GM18526 (cell line): ENCODE data around the gene CHST11.

Experiments
- POLR2A ChIP-seq: IDR thresholded peaks from 3 replicates; pipeline ENCODE4 v1.6.1; 2011; ENCODE audit not compliant: insufficient read length; ENCODE audit errors: extremely low read depth

The CHST11 gene

DNA sequence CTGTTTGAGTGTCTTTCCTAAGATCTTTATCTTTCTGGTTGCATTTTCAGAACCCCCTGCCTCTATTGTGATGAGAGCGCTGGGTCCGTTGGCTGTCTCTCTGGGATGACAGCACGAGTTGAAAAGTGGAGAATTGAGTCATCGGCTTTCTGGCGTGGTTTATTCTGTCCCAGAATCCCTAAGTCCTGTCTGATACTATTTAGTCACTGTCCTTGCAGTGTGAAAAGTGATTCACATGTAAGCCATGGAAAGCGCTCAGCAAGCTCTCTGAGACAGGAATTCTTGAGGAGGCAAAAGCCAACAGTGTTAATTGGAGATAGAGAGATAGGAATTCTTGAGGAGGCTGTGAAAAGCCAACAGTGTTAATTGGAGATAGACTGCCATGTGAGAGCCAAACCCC is 121.7 kb downstream of the CHST11 start:
- TF ChIP-seq POLR2A, result no peak

GRCh38 chr12:104579718-104580495 is 123.2 kb downstream of the CHST11 start:
- no peak for TF ChIP-seq POLR2A

GRCh38 chr12:104581005-104581570 is 124.3 kb downstream of the CHST11 start:
- TF ChIP-seq POLR2A, result no peak

DNA sequence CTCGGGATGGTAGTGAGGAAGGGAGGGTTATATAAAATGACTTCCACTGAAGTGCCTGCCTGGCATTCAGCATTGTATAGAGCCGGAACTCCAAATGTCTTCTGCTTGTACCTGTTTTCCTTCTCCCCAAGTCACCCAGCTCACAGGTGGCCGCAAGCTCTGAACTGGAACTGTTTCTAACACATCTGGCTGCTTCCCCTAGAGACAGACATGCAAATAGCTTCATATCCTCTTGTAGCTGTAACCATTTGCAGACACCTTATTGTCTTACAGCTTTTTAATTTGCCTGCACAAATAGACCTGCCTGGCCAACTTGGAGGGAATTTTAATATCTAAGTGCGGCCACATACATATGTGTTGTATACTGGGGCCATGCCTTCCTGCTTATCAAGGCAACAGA is 126.0 kb downstream of the CHST11 start:
- TF ChIP-seq POLR2A, result no peak

GRCh38 chr12:104583301-104583700 is 126.6 kb downstream of the CHST11 start:
- no peak for TF ChIP-seq POLR2A

DNA sequence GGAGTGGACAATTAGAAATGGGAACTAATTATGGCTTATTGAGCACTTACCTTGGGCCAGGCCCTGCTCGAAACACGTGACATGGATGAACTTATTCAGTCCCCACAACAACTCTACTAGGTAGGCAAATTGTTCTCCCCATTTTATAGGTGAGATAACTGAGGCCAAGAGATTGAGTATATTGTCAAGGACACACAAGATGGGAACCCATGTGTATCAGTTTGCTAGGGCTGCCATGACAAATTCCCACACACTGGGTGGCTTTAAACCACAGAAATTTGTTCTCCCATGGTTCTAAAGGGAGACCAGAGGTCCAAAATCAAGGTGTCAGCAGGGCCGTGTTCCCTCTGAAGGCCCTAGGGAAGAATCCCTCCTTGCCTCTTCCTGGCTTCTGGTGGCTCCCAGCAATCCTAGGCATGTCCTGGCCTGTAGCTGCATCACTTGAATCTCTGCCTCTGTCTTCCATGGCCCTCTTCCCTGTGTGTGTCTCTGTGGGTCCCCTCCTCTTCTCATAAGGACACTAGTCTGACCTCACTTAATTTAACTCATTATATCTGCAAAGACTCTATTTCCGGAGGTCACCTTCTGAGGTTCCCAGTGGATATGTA is 128.8 kb downstream of the CHST11 start:
- TF ChIP-seq POLR2A, result no peak

- no peak for TF ChIP-seq POLR2A
Observed at GRCh38 chr12:104586351-104586919, 129.7 kb downstream of the CHST11 start.

DNA sequence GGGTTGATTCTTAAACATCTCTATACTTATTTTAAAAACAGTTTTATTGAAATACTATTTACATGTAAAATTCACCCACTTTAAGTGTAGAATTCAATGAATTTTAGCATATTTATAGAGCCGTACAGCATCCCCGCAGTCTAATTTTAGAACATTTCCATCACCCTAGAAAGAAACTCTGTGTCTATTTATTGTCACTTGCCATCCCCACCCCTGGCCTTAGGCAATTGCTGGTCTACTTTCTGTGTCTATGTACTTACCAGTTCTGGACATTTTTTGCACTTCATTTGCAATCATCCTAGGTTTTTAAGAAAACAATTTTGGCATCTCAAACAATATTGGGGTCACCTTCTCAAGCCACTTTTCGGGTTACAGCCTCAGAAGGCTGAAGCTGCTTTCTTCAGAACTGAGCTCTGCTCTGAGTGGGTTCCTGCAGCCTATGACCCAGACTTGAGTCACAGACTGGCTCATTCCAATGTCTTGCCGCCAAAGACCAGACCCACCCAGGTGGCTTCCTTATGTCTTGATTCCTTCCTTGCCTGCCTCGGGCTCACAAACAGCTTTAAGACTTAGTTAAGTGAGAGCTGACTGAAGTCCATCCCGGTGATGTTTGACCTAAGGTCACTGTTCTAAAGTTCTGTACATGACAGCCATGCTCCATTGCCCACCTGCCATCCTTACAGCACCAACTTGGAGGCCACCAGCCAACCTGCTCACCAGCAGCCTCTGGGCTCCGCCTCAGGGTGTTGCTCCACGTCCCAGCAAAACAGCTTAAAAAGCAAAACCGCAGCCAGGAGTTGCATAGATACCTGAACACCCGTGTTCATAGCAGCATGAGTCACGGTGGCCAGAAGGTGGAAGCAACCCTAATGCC is 131.5 kb downstream of the CHST11 start:
- TF ChIP-seq POLR2A, result no peak

GRCh38 chr12:104588921-104589590 is 132.3 kb downstream of the CHST11 start:
- TF ChIP-seq POLR2A, result no peak

GRCh38 chr12:104590022-104590421 is 133.3 kb downstream of the CHST11 start:
- no peak for TF ChIP-seq POLR2A

DNA sequence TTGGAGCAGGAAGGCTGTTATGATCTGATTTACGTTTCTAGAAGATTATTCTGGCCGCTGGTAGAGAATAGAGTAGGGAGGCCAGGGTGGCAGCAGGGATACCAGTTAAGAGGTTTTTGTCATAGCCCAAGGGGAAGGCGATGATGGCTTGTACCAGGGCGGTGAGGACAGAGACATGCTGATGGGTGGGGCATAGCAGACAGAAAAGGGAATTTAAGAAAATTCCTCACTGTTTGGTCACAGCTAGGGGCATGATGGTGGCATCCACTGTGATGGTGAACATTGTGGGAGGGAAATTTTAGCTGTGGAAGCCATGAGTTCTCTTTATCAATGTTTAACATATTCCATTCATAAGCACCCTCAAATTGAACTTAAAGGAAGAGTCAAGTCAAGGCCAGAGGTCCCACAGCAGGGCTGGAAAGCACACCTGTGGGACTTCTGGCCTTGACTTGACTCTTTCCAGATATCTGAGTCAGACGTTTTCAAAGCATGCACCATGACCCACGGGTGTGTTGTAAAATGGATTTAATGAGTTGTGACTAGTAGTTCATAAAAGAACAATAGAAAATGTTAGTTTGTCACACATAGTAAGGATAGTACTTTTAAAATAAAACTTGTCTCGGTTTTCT is 134.6 kb downstream of the CHST11 start:
- no peak for TF ChIP-seq POLR2A

DNA sequence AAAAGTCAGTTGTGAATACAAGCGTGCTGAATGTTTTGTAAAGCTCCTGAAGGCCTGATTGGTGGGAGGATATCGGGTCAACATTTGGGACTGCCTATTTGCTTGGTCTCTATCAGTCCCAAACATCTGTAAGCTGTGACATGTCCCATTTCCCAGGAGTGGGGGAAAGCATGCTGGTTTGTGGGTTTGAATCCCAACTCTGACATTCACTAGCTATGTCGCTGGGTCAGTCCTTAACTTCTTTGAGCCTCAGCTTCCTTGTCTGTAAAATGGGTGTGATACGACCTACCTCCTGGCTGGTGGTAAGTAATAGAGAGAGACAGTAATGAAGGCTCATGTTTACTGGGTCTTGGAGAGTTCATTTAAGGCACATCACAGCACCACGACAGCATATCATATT is 136.7 kb downstream of the CHST11 start:
- TF ChIP-seq POLR2A, result no peak

DNA sequence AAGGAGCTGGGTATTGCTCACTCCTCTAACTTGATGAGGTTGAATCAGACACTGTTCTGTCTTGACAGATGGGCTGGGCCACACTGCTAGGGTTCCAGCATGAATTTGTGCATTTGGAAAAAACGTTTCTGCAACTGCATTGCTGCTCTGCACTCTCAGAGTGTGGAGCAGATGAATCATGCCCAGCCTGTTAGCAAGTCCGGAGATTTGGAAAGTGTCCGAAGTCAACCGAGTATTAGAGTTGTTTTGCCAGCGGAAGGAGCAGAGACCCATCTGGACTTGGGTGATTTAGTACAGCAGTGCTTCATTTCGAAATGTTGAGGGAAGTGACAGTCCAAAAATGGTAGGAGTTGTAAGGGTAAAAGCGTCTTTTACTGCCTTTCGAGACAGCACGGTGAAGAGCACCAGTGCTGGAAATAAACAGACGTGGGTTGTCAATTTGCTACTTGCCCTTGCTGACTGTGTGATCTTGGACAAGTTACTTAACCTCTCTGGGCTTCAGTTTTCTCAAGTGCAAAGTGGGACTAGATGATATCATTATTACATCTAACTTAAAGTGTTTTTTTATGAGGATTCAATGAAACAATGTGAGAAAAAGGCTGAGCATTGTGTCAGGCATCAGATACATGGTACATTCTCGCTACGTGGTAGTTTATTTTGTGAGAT is 139.5 kb downstream of the CHST11 start:
- no peak for TF ChIP-seq POLR2A

GRCh38 chr12:104596898-104597843 is 140.4 kb downstream of the CHST11 start:
- no peak for TF ChIP-seq POLR2A
